Measurements from ENCODE around the gene PCSK7. TPM values are rescaled to one million over a fixed set of nuclear protein-coding genes. Genes with fewer than 3 reads are reported as not detected.

Gene PCSK7
- total RNA-seq, 1 experiment from 2014 or later = 50.7 TPM

- no peak for TF ChIP-seq CTCF (conservative IDR thresholded peaks at IDR 0.05)
- Mint-ChIP-seq H3K4me1 (no peaks in the 10 kb centered on the region), H3K36me3 (ENCODE audit: insufficient read depth in 1 of 3, low read depth in 3 of 3) (peaks cover 3 to 35% (median 29%) of the 10 kb centered on the region in 3 experiments), H3K9me3 (no peaks in the 10 kb centered on the region; a peak in 1 of 5 replicates), H3K27ac (no peak overlapping the region), H3K4me3 (no peak overlapping the region), H3K27me3 (ENCODE audit: low read depth) (no peaks in the 10 kb centered on the region)
- no CpG with 5 or more reads among the region's 2 CpGs for WGBS (ENCODE audit: extremely low coverage, insufficient read length, low lambda C conversion rate)
- H4K91ac ChIP-seq (ENCODE audit: insufficient read length, low read depth, low read length) = no peak overlapping the region
- H3K9me3 ChIP-seq (ENCODE audit: control insufficient read depth, low read depth, low read length) = no peaks in the 10 kb centered on the region
- no peak overlapping the region for H2AK5ac ChIP-seq (ENCODE audit: insufficient read length, low read length)
- H4K5ac ChIP-seq (ENCODE audit: insufficient read length, low read depth, low read length) = no peak overlapping the region
- no peaks in the 10 kb centered on the region for H3K79me1 ChIP-seq (ENCODE audit: insufficient read depth, low read depth, low read length, poor library complexity, severe bottlenecking)
- no peak overlapping the region for H3K9ac ChIP-seq (ENCODE audit: extremely low read depth, insufficient read length, low read length)
- no peaks in the 10 kb centered on the region for H3K23me2 ChIP-seq (ENCODE audit: insufficient read length, low read depth, low read length, poor library complexity, severe bottlenecking)
- no peak overlapping the region for H3K56ac ChIP-seq (ENCODE audit: insufficient read length, low read depth, low read length)
- no peak overlapping the region for H3K18ac ChIP-seq (ENCODE audit: insufficient read length, low read depth, low read length)
- H3K14ac ChIP-seq (ENCODE audit: insufficient read depth, low read length) = no peak overlapping the region
- no peak for DNase-seq
- H3K23ac ChIP-seq (ENCODE audit: insufficient read length, low read depth, low read length) = no peak overlapping the region
- H2BK5ac ChIP-seq (ENCODE audit: insufficient read length, low read length) = no peak overlapping the region
- no peaks in the 10 kb centered on the region for H3K27me3 ChIP-seq (ENCODE audit: insufficient read depth, low read length)
- no peak overlapping the region for H2AFZ ChIP-seq (ENCODE audit: low read length)
- H2BK20ac ChIP-seq (ENCODE audit: low read depth, low read length, poor library complexity, severe bottlenecking) = no peak overlapping the region
- no peaks in the 10 kb centered on the region for H3K79me2 ChIP-seq (ENCODE audit: insufficient read depth, low read length)
- no peak overlapping the region for H2BK120ac ChIP-seq (ENCODE audit: low read depth, low read length, poor library complexity, severe bottlenecking)
- H3K4ac ChIP-seq (ENCODE audit: low read depth, low read length) = no peak overlapping the region
- H3K4me2 ChIP-seq (ENCODE audit: insufficient read depth, insufficient read length, low read length) = no peak overlapping the region
- H4K8ac ChIP-seq (replicated peaks; ENCODE audit: insufficient read length, low read depth, low read length) = no peak overlapping the region
- no peak overlapping the region for H2BK15ac ChIP-seq (ENCODE audit: low read depth, low read length)
- H4K20me1 ChIP-seq (ENCODE audit: control insufficient read depth, insufficient read depth, insufficient read length) = no peaks in the 10 kb centered on the region
- no peaks in the 10 kb centered on the region for H3K4me1 ChIP-seq (ENCODE audit: insufficient read depth, low read length)
- no peak overlapping the region for H3T11ph ChIP-seq (ENCODE audit: low read length)
- H2BK12ac ChIP-seq (ENCODE audit: insufficient read length, low read depth, low read length) = no peak overlapping the region
- no peak overlapping the region for H3K27ac ChIP-seq (ENCODE audit: insufficient read length, low read depth, low read length)
Observed at GRCh38 chr11:117256573-117256972, 24.7 kb upstream of the PCSK7 start.
